K562 (cell line): ENCODE results near the gene RCSD1. TPM values are rescaled to one million over a fixed set of nuclear protein-coding genes. Genes with fewer than 3 reads are reported as not detected.

Source experiments
- FOXJ2 ChIP-seq: fragments of 200-800 bp; sonication (Bioruptor generic); IDR thresholded peaks from 2 replicates; pipeline ENCODE4 v1.6.1; 2016; ENCODE audit warnings: missing genetic modification characterization, missing compliant biosample characterization
- KDM1A ChIP-seq, 2 experiments: fragments of 450-650 bp; IDR thresholded peaks; 2 replicates each; pipeline ENCODE4 v1.6.1; 2016; ENCODE audit warnings: mild to moderate bottlenecking in 2 of 2
- PTRF ChIP-seq: fragments of 450-650 bp; IDR thresholded peaks from 2 replicates; pipeline ENCODE4 v1.6.1; 2016; ENCODE audit warnings: mild to moderate bottlenecking, missing genetic modification characterization, missing compliant biosample characterization
- RBM25 ChIP-seq: fragments of 200-400 bp; formaldehyde crosslinking; IDR thresholded peaks from 2 replicates; pipeline ENCODE4 v1.6.1; 2018; ENCODE audit warnings: low read length, low read depth, moderate library complexity; ENCODE audit not compliant: severe bottlenecking
- RNF2 ChIP-seq: sonication (generic); IDR thresholded peaks from 2 replicates; pipeline ENCODE4 v1.6.1; 2016
- SIX5 ChIP-seq, 2 experiments: IDR thresholded peaks; 2 replicates each; pipeline ENCODE4 v1.6.1; 2011; ENCODE audit warnings: low read length in 2 of 2, borderline replicate concordance in 1 of 2, low read depth in 1 of 2, mild to moderate bottlenecking in 1 of 2, moderate library complexity in 1 of 2; ENCODE audit not compliant: insufficient read depth in 1 of 2
- SP1 ChIP-seq: sonication (generic); formaldehyde crosslinking; IDR thresholded peaks from 2 replicates; pipeline ENCODE4 v1.8.1; 2022; ENCODE audit warnings: mild to moderate bottlenecking, missing genetic modification reagents
- TEAD1 ChIP-seq, 2 experiments: fragments of 450-650 bp in 1 of 2; sonication (generic) in 1 of 2; formaldehyde crosslinking; IDR thresholded peaks; 2 replicates each; pipeline versions ENCODE4 v1.4.0 to v1.8.0; 2020 to 2022; ENCODE audit warnings: mild to moderate bottlenecking in 2 of 2, missing genetic modification reagents in 1 of 2
- ZBTB43 ChIP-seq: sonication (generic); formaldehyde crosslinking; IDR thresholded peaks from 2 replicates; pipeline ENCODE4 v1.8.0; 2023; ENCODE audit warnings: mild to moderate bottlenecking, missing genetic modification reagents
- ZFPM2 ChIP-seq: fragments of 250-450 bp; sonication (Bioruptor Pico); IDR thresholded peaks from 2 replicates; pipeline ENCODE4 v1.5.1; 2022; ENCODE audit warnings: mild to moderate bottlenecking
- ZNF12 ChIP-seq: sonication (generic); formaldehyde crosslinking; IDR thresholded peaks from 2 replicates; pipeline ENCODE4 v1.4.0; 2020; ENCODE audit warnings: mild to moderate bottlenecking, missing genetic modification reagents
- ZNF121 ChIP-seq: sonication (generic); formaldehyde crosslinking; conservative IDR thresholded peaks from 2 replicates; pipeline ENCODE4 v1.8.0; 2022; ENCODE audit warnings: missing genetic modification reagents
- ZNF184 ChIP-seq: sonication (generic); formaldehyde crosslinking; IDR thresholded peaks from 2 replicates; pipeline ENCODE4 v1.5.0; 2020; ENCODE audit warnings: missing genetic modification reagents
- polyA plus RNA-seq, 8 experiments: library from polyadenylated mRNA; depleted of rRNA in 4 of 8; stranded (reverse) in 5 of 8; unstranded in 3 of 8; fragments of >200 nt; fragmentation: Nextera tagmentation in 2 of 8; fragmentation: Illumina TruSeq in 1 of 8; extraction: Ambion mirVana in 2 of 8; extraction: Trizol in 1 of 8; gene quantifications; 2 replicates each; pipeline versions ENCODE4 v1.2.1 to v1.2.3, GENCODE V29; 2011 to 2014; ENCODE audit warnings: inconsistent platforms in 1 of 8, missing spikeins in 1 of 8
- total RNA-seq, 7 experiments: library from RNA; depleted of rRNA in 6 of 7; stranded (reverse); fragments of >200 nt in 6 of 7; fragmentation: Illumina TruSeq in 2 of 7; extraction: Trizol in 2 of 7; gene quantifications; 2 replicates each; pipeline versions ENCODE4 v1.2.1 to v1.2.3, GENCODE V29; 2011 to 2021; ENCODE audit warnings: low replicate concordance in 1 of 7
- TF ChIP-seq, protein P1 (sequence below): fragments of 200-600 bp; sonication (generic); IDR thresholded peaks from one replicate; pipeline ENCODE4 v1.6.1; 2012; ENCODE audit warnings: mild to moderate bottlenecking, low read depth, low read length, inconsistent platforms

The RCSD1 gene
- total and polyA plus RNA-seq, 9 of the 15 experiments (the other 6 are each of a cell fraction or from before 2014, with no cell fraction given): 7.8 to 69.8 (median 45.3) TPM

DNA sequence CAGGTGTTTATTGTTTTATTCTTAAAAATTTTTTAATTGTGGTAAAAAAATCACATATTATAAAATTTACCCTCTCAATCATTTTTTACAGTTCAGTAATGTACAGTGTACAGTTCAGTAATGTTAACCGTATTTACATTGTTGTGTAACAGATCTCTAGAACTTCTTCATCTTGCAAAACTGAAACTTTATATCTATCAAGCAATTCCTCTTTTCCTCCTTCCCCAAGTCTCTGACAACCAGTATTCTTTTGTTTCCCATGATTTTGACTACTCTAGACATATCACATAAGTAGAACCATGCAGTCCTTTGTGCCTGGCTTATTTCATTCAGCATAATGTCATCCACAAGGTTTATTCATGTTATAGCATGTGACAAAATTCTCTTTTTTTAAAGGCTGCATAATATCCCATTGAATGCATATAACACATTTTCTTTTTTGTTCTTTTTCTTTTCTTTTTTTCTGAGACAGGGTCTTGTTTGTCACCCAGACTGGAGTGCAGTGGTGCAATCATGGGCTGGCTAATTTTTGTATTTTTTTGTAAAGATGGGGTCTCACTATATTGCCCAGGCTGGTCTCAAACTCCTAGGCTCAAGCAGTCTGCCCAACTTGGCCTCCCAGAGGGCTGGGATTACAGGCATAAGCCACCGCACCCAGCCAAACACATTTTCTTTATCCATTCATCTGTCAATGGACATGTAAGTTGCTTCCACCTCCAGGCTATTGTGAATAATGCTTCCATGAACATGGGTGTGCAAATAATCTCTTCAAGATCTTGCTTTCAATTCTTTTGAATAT, 17.2 kb upstream of the RCSD1 start (continued):
- no peak for TF ChIP-seq SIX5 (IDR thresholded peaks at IDR 0.05; ENCODE audit: borderline replicate concordance in 1 of 2, insufficient read depth in 1 of 2, low read depth in 1 of 2, low read length in 2 of 2)
- no peak for TF ChIP-seq ZNF184 (CRISPR knock-in tag)
- TF ChIP-seq, protein P1, sequence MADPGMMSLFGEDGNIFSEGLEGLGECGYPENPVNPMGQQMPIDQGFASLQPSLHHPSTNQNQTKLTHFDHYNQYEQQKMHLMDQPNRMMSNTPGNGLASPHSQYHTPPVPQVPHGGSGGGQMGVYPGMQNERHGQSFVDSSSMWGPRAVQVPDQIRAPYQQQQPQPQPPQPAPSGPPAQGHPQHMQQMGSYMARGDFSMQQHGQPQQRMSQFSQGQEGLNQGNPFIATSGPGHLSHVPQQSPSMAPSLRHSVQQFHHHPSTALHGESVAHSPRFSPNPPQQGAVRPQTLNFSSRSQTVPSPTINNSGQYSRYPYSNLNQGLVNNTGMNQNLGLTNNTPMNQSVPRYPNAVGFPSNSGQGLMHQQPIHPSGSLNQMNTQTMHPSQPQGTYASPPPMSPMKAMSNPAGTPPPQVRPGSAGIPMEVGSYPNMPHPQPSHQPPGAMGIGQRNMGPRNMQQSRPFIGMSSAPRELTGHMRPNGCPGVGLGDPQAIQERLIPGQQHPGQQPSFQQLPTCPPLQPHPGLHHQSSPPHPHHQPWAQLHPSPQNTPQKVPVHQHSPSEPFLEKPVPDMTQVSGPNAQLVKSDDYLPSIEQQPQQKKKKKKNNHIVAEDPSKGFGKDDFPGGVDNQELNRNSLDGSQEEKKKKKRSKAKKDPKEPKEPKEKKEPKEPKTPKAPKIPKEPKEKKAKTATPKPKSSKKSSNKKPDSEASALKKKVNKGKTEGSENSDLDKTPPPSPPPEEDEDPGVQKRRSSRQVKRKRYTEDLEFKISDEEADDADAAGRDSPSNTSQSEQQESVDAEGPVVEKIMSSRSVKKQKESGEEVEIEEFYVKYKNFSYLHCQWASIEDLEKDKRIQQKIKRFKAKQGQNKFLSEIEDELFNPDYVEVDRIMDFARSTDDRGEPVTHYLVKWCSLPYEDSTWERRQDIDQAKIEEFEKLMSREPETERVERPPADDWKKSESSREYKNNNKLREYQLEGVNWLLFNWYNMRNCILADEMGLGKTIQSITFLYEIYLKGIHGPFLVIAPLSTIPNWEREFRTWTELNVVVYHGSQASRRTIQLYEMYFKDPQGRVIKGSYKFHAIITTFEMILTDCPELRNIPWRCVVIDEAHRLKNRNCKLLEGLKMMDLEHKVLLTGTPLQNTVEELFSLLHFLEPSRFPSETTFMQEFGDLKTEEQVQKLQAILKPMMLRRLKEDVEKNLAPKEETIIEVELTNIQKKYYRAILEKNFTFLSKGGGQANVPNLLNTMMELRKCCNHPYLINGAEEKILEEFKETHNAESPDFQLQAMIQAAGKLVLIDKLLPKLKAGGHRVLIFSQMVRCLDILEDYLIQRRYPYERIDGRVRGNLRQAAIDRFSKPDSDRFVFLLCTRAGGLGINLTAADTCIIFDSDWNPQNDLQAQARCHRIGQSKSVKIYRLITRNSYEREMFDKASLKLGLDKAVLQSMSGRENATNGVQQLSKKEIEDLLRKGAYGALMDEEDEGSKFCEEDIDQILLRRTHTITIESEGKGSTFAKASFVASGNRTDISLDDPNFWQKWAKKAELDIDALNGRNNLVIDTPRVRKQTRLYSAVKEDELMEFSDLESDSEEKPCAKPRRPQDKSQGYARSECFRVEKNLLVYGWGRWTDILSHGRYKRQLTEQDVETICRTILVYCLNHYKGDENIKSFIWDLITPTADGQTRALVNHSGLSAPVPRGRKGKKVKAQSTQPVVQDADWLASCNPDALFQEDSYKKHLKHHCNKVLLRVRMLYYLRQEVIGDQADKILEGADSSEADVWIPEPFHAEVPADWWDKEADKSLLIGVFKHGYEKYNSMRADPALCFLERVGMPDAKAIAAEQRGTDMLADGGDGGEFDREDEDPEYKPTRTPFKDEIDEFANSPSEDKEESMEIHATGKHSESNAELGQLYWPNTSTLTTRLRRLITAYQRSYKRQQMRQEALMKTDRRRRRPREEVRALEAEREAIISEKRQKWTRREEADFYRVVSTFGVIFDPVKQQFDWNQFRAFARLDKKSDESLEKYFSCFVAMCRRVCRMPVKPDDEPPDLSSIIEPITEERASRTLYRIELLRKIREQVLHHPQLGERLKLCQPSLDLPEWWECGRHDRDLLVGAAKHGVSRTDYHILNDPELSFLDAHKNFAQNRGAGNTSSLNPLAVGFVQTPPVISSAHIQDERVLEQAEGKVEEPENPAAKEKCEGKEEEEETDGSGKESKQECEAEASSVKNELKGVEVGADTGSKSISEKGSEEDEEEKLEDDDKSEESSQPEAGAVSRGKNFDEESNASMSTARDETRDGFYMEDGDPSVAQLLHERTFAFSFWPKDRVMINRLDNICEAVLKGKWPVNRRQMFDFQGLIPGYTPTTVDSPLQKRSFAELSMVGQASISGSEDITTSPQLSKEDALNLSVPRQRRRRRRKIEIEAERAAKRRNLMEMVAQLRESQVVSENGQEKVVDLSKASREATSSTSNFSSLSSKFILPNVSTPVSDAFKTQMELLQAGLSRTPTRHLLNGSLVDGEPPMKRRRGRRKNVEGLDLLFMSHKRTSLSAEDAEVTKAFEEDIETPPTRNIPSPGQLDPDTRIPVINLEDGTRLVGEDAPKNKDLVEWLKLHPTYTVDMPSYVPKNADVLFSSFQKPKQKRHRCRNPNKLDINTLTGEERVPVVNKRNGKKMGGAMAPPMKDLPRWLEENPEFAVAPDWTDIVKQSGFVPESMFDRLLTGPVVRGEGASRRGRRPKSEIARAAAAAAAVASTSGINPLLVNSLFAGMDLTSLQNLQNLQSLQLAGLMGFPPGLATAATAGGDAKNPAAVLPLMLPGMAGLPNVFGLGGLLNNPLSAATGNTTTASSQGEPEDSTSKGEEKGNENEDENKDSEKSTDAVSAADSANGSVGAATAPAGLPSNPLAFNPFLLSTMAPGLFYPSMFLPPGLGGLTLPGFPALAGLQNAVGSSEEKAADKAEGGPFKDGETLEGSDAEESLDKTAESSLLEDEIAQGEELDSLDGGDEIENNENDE: no peak
- no peak for TF ChIP-seq RNF2
- no peak for TF ChIP-seq PTRF (tag)
- TF ChIP-seq RBM25: peak; percentile 41
- TF ChIP-seq FOXJ2: no peak
- no peak for TF ChIP-seq ZBTB43
- TF ChIP-seq ZFPM2 (CRISPR knock-in tag): no peak
- TF ChIP-seq KDM1A (IDR thresholded peaks at IDR 0.05): 0 out of 4 replicates have a peak, but pooled peaks of 1 of the 2 experiments have one; percentile 10
- no peak for TF ChIP-seq TEAD1 (CRISPR knock-in tag; IDR thresholded peaks at IDR 0.05)
- TF ChIP-seq ZNF12: no peak
- TF ChIP-seq ZNF121 (CRISPR knock-in tag): peak; percentile 84
- TF ChIP-seq SP1 (CRISPR knock-in tag): no peak
